HepG2 (cell line): Measurements from ENCODE around the gene HIC1. TPM values are rescaled to one million over a fixed set of nuclear protein-coding genes. Genes with fewer than 3 reads are reported as not detected.

Experiments
- CREBL2 ChIP-seq: sonication (generic); formaldehyde crosslinking; IDR thresholded peaks from 2 replicates; pipeline ENCODE4 v1.8.1; 2023; ENCODE audit warnings: missing genetic modification reagents, mild to moderate bottlenecking, borderline replicate concordance
- EEA1 ChIP-seq: sonication (generic); formaldehyde crosslinking; IDR thresholded peaks from 2 replicates; pipeline ENCODE4 v1.5.1; 2020; ENCODE audit warnings: mild to moderate bottlenecking, missing genetic modification reagents, borderline replicate concordance
- FOXJ3 ChIP-seq: sonication (generic); formaldehyde crosslinking; IDR thresholded peaks from 2 replicates; pipeline ENCODE4 v1.4.0; 2020; ENCODE audit warnings: missing genetic modification reagents, mild to moderate bottlenecking, borderline replicate concordance
- GMEB1 ChIP-seq: sonication (generic); formaldehyde crosslinking; IDR thresholded peaks from 2 replicates; pipeline ENCODE4 v1.5.1; 2020; ENCODE audit warnings: missing genetic modification reagents, mild to moderate bottlenecking, borderline replicate concordance
- HDAC1 ChIP-seq: sonication (generic); formaldehyde crosslinking; IDR thresholded peaks from 2 replicates; pipeline ENCODE4 v1.5.1; 2020; ENCODE audit warnings: mild to moderate bottlenecking, missing genetic modification reagents
- LCORL ChIP-seq, 2 experiments: fragments of 450-650 bp in 1 of 2; sonication (generic) in 1 of 2; formaldehyde crosslinking in 1 of 2; IDR thresholded peaks; 2 replicates each; pipeline versions ENCODE4 v1.5.0 to v1.6.1; 2017 to 2020; ENCODE audit warnings: antibody characterized with exemption in 1 of 2, missing genetic modification reagents in 1 of 2
- RBM39 ChIP-seq: fragments of 200-400 bp; formaldehyde crosslinking; IDR thresholded peaks from one replicate; pipeline ENCODE4 v1.6.1; 2018; ENCODE audit warnings: antibody characterized with exemption, mild to moderate bottlenecking, low read depth, low read length; ENCODE audit not compliant: poor library complexity, severe bottlenecking
- SALL2 ChIP-seq: sonication (generic); formaldehyde crosslinking; IDR thresholded peaks from 2 replicates; pipeline ENCODE4 v1.8.1; 2023; ENCODE audit warnings: mild to moderate bottlenecking, missing genetic modification reagents, inconsistent platforms
- TCF12 ChIP-seq, 2 experiments: fragments of 450-650 bp in 1 of 2; sonication (generic) in 1 of 2; formaldehyde crosslinking in 1 of 2; IDR thresholded peaks; 2 replicates each; pipeline versions ENCODE4 v1.6.1 to v1.8.0; 2017 to 2022; ENCODE audit warnings: antibody characterized with exemption in 1 of 2, mild to moderate bottlenecking in 1 of 2, missing genetic modification reagents in 1 of 2, moderate library complexity in 1 of 2
- ZNF235 ChIP-seq: sonication (generic); formaldehyde crosslinking; IDR thresholded peaks from 2 replicates; pipeline ENCODE4 v1.8.1; 2023; ENCODE audit warnings: mild to moderate bottlenecking, missing genetic modification reagents, borderline replicate concordance
- ZNF773 ChIP-seq: sonication (generic); formaldehyde crosslinking; IDR thresholded peaks from 2 replicates; pipeline ENCODE4 v1.4.0; 2020; ENCODE audit warnings: missing genetic modification reagents, borderline replicate concordance
- ZNF788 ChIP-seq: sonication (generic); formaldehyde crosslinking; IDR thresholded peaks from 2 replicates; pipeline ENCODE4 v1.5.0; 2020; ENCODE audit warnings: mild to moderate bottlenecking, missing genetic modification reagents, borderline replicate concordance
- polyA plus RNA-seq, 8 experiments: library from polyadenylated mRNA; depleted of rRNA in 3 of 8; stranded (reverse) in 7 of 8; unstranded in 1 of 8; fragments of >200 nt; fragmentation: Illumina TruSeq in 4 of 8; extraction: Trizol in 4 of 8; gene quantifications; 2 replicates each; pipeline versions ENCODE4 v1.2.1 to v1.2.3, GENCODE V29; 2011 to 2016; ENCODE audit warnings: low read depth in 4 of 8, missing spikeins in 1 of 8, mixed read lengths in 1 of 8; ENCODE audit not compliant: insufficient read depth in 1 of 8
- total RNA-seq, 5 experiments: library from RNA; depleted of rRNA; stranded (reverse); fragments of >200 nt; fragmentation: Illumina TruSeq; extraction: Trizol; gene quantifications; 2 replicates each; pipeline ENCODE4 v1.2.3, GENCODE V29; 2016; ENCODE audit warnings: low read depth in 1 of 5
- TF ChIP-seq, protein P1 (sequence below): sonication (generic); formaldehyde crosslinking; IDR thresholded peaks from 2 replicates; pipeline ENCODE4 v1.5.0; 2020; ENCODE audit warnings: mild to moderate bottlenecking, missing genetic modification reagents, moderate library complexity
- TF ChIP-seq, protein P2 (sequence below): sonication (generic); formaldehyde crosslinking; IDR thresholded peaks from 2 replicates; pipeline ENCODE4 v1.4.0; 2020; ENCODE audit warnings: missing genetic modification reagents, borderline replicate concordance
- TF ChIP-seq, protein P3 (sequence below): sonication (generic); formaldehyde crosslinking; IDR thresholded peaks from 2 replicates; pipeline ENCODE4 v1.5.1; 2020; ENCODE audit warnings: mild to moderate bottlenecking, missing genetic modification reagents, moderate library complexity

HIC1 gene
- total and polyA plus RNA-seq, 2 of the 13 experiments (the other 11 are each of a cell fraction or from before 2014, with no cell fraction given): 0.04 to 0.31 TPM

DNA sequence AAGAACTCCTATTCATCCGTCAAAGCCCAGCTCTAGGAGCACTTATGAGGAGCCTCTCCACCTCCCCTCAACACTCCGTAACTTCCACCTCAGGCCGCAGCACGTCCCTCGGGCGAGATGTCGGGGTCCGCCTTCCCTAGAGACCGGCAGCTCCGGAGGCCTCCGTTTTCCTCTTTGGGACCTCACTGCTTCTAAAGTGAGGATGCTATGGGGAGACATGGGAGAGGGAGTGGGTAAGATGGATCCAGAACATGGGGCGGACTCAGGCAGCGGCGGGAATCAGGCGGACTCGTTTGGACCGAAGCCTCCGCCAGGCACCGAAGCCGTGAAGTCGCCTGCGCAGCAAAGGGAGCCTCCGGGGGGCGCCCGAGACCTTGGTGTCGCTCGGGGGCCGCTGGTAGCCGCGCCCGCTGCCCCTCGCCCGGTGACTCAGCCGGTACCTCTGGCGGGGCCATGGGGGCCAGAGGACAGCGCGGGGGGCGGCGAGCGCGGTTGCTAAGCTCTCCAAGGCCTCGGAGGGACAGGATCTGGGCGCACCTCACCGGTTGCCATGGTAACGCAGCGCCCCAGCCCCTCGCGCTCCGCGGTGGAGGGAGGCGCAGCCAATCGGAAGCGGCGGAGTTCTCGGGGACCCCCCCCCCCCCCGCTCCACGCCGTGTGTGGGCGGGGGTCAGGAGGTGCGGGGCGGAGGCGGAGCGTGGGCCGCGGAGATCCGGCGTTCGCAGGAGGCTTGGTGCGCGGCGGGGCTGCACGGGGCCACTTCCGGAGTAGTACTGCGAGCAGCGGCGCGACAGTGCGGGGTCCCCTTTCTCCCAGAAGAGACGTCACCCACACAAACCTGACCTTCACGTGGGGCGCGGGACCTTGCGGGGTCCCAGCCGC is 1.3 kb upstream of the HIC1 start (continued):
- TF ChIP-seq GMEB1 (CRISPR knock-in tag): 0 out of 2 replicates have a peak, but pooled peaks have one; percentile 18
- no peak for TF ChIP-seq CREBL2 (CRISPR knock-in tag)
- TF ChIP-seq, protein P1, sequence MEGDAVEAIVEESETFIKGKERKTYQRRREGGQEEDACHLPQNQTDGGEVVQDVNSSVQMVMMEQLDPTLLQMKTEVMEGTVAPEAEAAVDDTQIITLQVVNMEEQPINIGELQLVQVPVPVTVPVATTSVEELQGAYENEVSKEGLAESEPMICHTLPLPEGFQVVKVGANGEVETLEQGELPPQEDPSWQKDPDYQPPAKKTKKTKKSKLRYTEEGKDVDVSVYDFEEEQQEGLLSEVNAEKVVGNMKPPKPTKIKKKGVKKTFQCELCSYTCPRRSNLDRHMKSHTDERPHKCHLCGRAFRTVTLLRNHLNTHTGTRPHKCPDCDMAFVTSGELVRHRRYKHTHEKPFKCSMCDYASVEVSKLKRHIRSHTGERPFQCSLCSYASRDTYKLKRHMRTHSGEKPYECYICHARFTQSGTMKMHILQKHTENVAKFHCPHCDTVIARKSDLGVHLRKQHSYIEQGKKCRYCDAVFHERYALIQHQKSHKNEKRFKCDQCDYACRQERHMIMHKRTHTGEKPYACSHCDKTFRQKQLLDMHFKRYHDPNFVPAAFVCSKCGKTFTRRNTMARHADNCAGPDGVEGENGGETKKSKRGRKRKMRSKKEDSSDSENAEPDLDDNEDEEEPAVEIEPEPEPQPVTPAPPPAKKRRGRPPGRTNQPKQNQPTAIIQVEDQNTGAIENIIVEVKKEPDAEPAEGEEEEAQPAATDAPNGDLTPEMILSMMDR (CRISPR knock-in tag): peak; percentile 88
- TF ChIP-seq ZNF235: peak; percentile 45; the same call in 1 of the 2 replicates
- TF ChIP-seq, protein P2, sequence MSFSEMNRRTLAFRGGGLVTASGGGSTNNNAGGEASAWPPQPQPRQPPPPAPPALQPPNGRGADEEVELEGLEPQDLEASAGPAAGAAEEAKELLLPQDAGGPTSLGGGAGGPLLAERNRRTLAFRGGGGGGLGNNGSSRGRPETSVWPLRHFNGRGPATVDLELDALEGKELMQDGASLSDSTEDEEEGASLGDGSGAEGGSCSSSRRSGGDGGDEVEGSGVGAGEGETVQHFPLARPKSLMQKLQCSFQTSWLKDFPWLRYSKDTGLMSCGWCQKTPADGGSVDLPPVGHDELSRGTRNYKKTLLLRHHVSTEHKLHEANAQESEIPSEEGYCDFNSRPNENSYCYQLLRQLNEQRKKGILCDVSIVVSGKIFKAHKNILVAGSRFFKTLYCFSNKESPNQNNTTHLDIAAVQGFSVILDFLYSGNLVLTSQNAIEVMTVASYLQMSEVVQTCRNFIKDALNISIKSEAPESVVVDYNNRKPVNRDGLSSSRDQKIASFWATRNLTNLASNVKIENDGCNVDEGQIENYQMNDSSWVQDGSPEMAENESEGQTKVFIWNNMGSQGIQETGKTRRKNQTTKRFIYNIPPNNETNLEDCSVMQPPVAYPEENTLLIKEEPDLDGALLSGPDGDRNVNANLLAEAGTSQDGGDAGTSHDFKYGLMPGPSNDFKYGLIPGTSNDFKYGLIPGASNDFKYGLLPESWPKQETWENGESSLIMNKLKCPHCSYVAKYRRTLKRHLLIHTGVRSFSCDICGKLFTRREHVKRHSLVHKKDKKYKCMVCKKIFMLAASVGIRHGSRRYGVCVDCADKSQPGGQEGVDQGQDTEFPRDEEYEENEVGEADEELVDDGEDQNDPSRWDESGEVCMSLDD: peak; percentile 58; the same call in 1 of the 2 replicates
- peak; percentile 47; the same call in 1 of the 2 replicates for TF ChIP-seq ZNF788 (CRISPR knock-in tag)
- no peak for TF ChIP-seq FOXJ3 (CRISPR knock-in tag)
- peak; percentile 38; the same call in 1 of the 2 replicates for TF ChIP-seq HDAC1
- TF ChIP-seq, protein P3, sequence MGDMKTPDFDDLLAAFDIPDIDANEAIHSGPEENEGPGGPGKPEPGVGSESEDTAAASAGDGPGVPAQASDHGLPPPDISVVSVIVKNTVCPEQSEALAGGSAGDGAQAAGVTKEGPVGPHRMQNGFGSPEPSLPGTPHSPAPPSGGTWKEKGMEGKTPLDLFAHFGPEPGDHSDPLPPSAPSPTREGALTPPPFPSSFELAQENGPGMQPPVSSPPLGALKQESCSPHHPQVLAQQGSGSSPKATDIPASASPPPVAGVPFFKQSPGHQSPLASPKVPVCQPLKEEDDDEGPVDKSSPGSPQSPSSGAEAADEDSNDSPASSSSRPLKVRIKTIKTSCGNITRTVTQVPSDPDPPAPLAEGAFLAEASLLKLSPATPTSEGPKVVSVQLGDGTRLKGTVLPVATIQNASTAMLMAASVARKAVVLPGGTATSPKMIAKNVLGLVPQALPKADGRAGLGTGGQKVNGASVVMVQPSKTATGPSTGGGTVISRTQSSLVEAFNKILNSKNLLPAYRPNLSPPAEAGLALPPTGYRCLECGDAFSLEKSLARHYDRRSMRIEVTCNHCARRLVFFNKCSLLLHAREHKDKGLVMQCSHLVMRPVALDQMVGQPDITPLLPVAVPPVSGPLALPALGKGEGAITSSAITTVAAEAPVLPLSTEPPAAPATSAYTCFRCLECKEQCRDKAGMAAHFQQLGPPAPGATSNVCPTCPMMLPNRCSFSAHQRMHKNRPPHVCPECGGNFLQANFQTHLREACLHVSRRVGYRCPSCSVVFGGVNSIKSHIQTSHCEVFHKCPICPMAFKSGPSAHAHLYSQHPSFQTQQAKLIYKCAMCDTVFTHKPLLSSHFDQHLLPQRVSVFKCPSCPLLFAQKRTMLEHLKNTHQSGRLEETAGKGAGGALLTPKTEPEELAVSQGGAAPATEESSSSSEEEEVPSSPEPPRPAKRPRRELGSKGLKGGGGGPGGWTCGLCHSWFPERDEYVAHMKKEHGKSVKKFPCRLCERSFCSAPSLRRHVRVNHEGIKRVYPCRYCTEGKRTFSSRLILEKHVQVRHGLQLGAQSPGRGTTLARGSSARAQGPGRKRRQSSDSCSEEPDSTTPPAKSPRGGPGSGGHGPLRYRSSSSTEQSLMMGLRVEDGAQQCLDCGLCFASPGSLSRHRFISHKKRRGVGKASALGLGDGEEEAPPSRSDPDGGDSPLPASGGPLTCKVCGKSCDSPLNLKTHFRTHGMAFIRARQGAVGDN (CRISPR knock-in tag): peak; percentile 67
- 0 out of 2 replicates have a peak, but pooled peaks have one; percentile 30 for TF ChIP-seq EEA1 (CRISPR knock-in tag)
- no peak for TF ChIP-seq RBM39
- TF ChIP-seq SALL2 (CRISPR knock-in tag): no peak
- TF ChIP-seq LCORL (IDR thresholded peaks at IDR 0.05): no peak
- TF ChIP-seq LCORL (CRISPR knock-in tag; IDR thresholded peaks at IDR 0.05): peak; percentile 52
- TF ChIP-seq ZNF773: no peak
- no peak for TF ChIP-seq TCF12 (IDR thresholded peaks at IDR 0.05)
- peak; percentile 35; the same call in 1 of the 2 replicates for TF ChIP-seq TCF12 (CRISPR knock-in tag; IDR thresholded peaks at IDR 0.05)
